Measurements from ENCODE around the gene TRPV5. TPM values are rescaled to one million over a fixed set of nuclear protein-coding genes. Genes with fewer than 3 reads are reported as not detected.

The TRPV5 gene
- polyA plus RNA-seq, 1 experiment: not detected

DNA sequence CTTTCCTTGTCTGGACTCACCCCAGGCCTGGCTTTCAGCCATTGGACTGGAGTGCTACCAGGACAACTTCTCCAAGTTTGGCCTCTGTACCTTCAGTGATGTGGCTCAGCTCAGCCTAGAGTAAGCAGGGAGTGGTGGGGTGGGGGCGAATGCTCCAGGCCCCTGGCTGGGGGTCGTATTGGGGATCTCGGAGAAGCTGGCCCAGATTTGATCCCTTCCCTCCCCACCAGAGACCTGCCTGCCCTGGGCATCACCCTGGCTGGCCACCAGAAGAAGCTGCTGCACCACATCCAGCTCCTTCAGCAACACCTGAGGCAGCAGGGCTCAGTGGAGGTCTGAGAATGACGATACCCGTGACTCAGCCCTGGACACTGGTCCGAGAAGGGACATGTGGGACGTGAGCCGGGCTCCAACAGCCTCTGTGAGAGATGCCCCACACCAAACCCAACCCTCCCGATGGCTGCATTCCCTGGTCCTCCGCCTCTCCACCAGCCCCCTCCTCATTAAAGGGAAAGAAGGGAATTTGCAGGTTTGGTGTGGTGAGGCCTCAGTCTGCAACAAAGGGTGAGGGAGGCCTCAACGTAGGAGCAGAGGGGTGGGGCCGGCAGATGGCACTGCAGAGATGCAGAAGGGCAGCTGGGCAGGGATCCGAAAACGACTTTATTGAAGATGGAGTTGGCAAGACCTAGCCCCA lies 62.8 kb downstream of the TRPV5 start:
- ChIA-PET POLR2A (no interaction called here), CTCF (no interaction called here)
- H3K27ac ChIP-seq (ENCODE audit: low read depth, low read length): no peak overlapping the region

DNA sequence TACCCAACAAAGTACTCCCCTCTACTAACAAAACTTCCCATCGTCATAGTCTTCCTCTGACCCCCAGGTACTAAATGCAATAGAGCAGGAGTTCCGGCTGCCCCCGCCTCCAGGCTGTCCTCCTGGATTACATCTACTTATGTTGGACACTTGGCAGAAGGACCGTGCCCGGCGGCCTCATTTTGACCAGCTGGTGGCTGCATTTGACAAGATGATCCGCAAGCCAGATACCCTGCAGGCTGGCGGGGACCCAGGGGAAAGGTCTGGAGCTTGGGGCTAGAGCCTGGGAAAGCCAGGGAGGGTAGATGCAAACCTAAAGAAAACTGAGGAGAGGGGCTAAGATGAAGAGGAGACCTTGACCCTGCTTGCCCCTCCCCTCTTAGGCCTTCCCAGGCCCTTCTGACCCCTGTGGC lies 63.4 kb downstream of the TRPV5 start:
- DNase-seq (ENCODE audit: low read depth, low spot score): no peak
- TF ChIP-seq, protein P1, sequence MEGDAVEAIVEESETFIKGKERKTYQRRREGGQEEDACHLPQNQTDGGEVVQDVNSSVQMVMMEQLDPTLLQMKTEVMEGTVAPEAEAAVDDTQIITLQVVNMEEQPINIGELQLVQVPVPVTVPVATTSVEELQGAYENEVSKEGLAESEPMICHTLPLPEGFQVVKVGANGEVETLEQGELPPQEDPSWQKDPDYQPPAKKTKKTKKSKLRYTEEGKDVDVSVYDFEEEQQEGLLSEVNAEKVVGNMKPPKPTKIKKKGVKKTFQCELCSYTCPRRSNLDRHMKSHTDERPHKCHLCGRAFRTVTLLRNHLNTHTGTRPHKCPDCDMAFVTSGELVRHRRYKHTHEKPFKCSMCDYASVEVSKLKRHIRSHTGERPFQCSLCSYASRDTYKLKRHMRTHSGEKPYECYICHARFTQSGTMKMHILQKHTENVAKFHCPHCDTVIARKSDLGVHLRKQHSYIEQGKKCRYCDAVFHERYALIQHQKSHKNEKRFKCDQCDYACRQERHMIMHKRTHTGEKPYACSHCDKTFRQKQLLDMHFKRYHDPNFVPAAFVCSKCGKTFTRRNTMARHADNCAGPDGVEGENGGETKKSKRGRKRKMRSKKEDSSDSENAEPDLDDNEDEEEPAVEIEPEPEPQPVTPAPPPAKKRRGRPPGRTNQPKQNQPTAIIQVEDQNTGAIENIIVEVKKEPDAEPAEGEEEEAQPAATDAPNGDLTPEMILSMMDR (IDR thresholded peaks at IDR 0.05; ENCODE audit: low read depth, low read length): no peak
- no peak overlapping the region for H3K4me3 ChIP-seq (ENCODE audit: low read depth, low read length)
- peaks cover 42% of the 10 kb centered on the region for H3K9me3 ChIP-seq (ENCODE audit: control insufficient read depth, insufficient read depth, low read length)
- CTCF ChIA-PET: no interaction called here
- POLR2A ChIA-PET: no interaction called here
- no peak overlapping the region for H3K27ac ChIP-seq (ENCODE audit: low read depth, low read length)
- no peaks in the 10 kb centered on the region for H3K27me3 ChIP-seq (ENCODE audit: control insufficient read depth, insufficient read depth, low read length)

More for the DNA sequence above, 62.8 kb downstream of the TRPV5 start:
- DNase-seq (ENCODE audit: low read depth, low spot score): no peak
- H3K9me3 ChIP-seq (ENCODE audit: control insufficient read depth, insufficient read depth, low read length): peaks cover 42% of the 10 kb centered on the region
- no peaks in the 10 kb centered on the region for H3K27me3 ChIP-seq (ENCODE audit: control insufficient read depth, insufficient read depth, low read length)
- no peak overlapping the region for H3K4me3 ChIP-seq (ENCODE audit: low read depth, low read length)
- TF ChIP-seq, protein P1 (IDR thresholded peaks at IDR 0.05; ENCODE audit: low read depth, low read length): no peak

DNA sequence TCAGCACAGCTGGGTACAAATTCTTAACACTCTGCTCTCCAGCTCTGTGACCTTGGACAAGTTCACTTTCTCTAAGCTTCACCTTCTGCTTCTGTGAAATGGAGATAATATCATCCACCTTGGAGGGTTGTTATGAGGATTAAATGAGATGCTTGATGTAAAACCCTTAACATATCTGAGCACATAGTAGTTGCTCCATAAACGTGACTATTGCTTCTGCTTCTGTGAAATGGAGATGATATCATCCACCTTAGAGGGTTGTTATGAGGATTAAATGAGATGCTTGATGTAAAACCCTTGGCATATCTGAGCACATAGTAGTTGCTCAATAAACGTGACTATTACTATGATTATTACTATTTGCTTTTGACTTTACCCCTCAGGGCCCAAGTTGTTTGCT lies 64.1 kb downstream of the TRPV5 start:
- TF ChIP-seq, protein P1 (IDR thresholded peaks at IDR 0.05; ENCODE audit: low read depth, low read length): no peak
- POLR2A ChIA-PET: no interaction called here
- CTCF ChIA-PET: no interaction called here
- H3K27ac ChIP-seq (ENCODE audit: low read depth, low read length): no peak overlapping the region
- DNase-seq (ENCODE audit: low read depth, low spot score): no peak
- peaks cover 42% of the 10 kb centered on the region for H3K9me3 ChIP-seq (ENCODE audit: control insufficient read depth, insufficient read depth, low read length)
- H3K4me3 ChIP-seq (ENCODE audit: low read depth, low read length): no peak overlapping the region
- no peaks in the 10 kb centered on the region for H3K27me3 ChIP-seq (ENCODE audit: control insufficient read depth, insufficient read depth, low read length)

DNA sequence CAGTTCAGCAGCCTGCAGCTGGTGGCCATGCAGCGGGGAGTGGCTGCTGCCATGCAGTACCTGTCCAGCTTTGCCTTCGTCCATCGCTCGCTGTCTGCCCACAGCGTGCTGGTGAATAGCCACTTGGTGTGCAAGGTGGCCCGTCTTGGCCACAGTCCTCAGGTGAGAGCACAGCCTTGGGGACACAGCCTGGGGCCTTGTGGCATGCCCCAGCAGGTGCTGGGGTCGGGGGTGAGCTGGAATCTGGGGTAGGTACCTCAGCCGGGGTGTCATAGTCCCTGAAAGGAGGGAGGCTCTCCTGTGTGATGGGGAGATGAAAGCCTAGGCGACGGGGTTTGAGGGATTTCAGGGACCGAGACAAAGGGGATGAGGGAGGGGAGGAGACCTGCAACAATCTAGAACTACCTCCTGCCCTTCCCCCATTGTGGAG lies 64.5 kb downstream of the TRPV5 start:
- ChIA-PET CTCF (no interaction called here), POLR2A (no interaction called here)
- no peak for DNase-seq (ENCODE audit: low read depth, low spot score)
- TF ChIP-seq, protein P1 (IDR thresholded peaks at IDR 0.05; ENCODE audit: low read depth, low read length): no peak
- Histone ChIP-seq H3K27ac (ENCODE audit: low read depth, low read length) (no peak overlapping the region), H3K4me3 (ENCODE audit: low read depth, low read length) (no peak overlapping the region), H3K9me3 (ENCODE audit: control insufficient read depth, insufficient read depth, low read length) (peaks cover 44% of the 10 kb centered on the region), H3K27me3 (ENCODE audit: control insufficient read depth, insufficient read depth, low read length) (no peaks in the 10 kb centered on the region)

DNA sequence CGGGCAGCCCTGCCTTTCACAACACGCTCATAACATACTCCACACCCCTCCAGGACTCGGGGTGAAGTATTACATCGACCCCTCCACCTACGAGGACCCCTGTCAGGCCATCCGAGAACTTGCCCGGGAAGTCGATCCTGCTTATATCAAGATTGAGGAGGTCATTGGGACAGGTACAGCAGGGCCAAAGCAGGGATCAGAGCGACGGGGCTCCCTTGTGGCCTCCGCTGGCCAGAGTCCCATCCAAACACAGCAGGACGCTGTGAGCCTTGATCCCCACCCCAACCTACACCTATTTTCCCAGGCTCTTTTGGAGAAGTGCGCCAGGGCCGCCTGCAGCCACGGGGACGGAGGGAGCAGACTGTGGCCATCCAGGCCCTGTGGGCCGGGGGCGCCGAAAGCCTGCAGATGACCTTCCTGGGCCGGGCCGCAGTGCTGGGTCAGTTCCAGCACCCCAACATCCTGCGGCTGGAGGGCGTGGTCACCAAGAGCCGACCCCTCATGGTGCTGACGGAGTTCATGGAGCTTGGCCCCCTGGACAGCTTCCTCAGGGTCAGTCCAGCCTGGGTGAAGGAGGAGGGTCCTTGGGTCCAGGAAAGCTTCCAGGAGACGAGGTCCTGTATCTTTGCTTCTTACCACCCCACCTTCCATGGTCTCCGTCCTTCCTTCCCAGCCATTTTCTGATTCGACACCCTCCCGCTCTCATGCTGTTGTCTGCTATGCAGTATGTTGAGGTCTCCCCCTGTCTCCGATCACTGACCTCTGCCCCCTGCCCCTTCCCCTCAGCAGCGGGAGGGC lies 65.2 kb downstream of the TRPV5 start:
- H3K27me3 ChIP-seq (ENCODE audit: control insufficient read depth, insufficient read depth, low read length): no peaks in the 10 kb centered on the region
- POLR2A ChIA-PET: no interaction called here
- H3K4me3 ChIP-seq (ENCODE audit: low read depth, low read length): no peak overlapping the region
- H3K27ac ChIP-seq (ENCODE audit: low read depth, low read length): no peak overlapping the region
- no peak for DNase-seq (ENCODE audit: low read depth, low spot score)
- CTCF ChIA-PET: no interaction called here
- TF ChIP-seq, protein P1 (IDR thresholded peaks at IDR 0.05; ENCODE audit: low read depth, low read length): no peak
- H3K9me3 ChIP-seq (ENCODE audit: control insufficient read depth, insufficient read depth, low read length): peaks cover 42% of the 10 kb centered on the region

Measured in AG04450 (cell line).